Upper lobe of left lung (tissue), 4 donors: ENCODE measurements around the gene NKD2.

Source experiments
- CTCF ChIP-seq, 6 experiments: fragments of 450-650 bp in 4 of 6; fragments of 200-600 bp in 2 of 6; sonication (generic) in 2 of 6; IDR thresholded peaks; one replicate each; pipeline ENCODE4 v1.5.1; 2016 to 2019; ENCODE audit warnings: antibody characterized with exemption in 6 of 6
- EP300 ChIP-seq, 4 donors: sonication (generic); formaldehyde crosslinking; IDR thresholded peaks; one replicate each; pipeline ENCODE4 v1.5.1; 2017; ENCODE audit warnings: antibody characterized with exemption in 4 of 4, control low read depth in 2 of 4
- POLR2A ChIP-seq, 4 donors: fragments of 450-650 bp; IDR thresholded peaks; one replicate each; pipeline ENCODE4 v1.5.1; 2016 to 2017; ENCODE audit warnings: antibody characterized with exemption in 4 of 4, mild to moderate bottlenecking in 2 of 4
- POLR2AphosphoS5 ChIP-seq, 2 donors: sonication (generic); formaldehyde crosslinking; IDR thresholded peaks; one replicate each; pipeline ENCODE4 v1.5.1; 2017; ENCODE audit warnings: antibody characterized with exemption in 2 of 2

GRCh38 chr5:991472-992267 lies 16.9 kb upstream of the NKD2 start:
- TF ChIP-seq CTCF (IDR thresholded peaks at IDR 0.05) = no peak
- no peak for TF ChIP-seq EP300 (IDR thresholded peaks at IDR 0.05)
- no peak for TF ChIP-seq POLR2A (IDR thresholded peaks at IDR 0.05)
- TF ChIP-seq POLR2AphosphoS5 (IDR thresholded peaks at IDR 0.05) = no peak
